Mesenchymal stem cell (in vitro differentiated cells and primary cell): Measurements from ENCODE around the gene LRRTM4.

ENCODE experiments used
- DNase-seq: peaks from one replicate; pipeline ENCODE4 v3.0.0-alpha.2; 2013
- H2AFZ ChIP-seq: one replicate; pipeline ENCODE4 v1.6.1; 2013; ENCODE audit warnings: low read depth, mild to moderate bottlenecking, control low read depth, inconsistent platforms, low read length, moderate library complexity
- H2AK5ac ChIP-seq: 2 replicates; pipeline ENCODE4 v1.6.1; 2013; ENCODE audit warnings: low read length, moderate library complexity, mild to moderate bottlenecking, inconsistent platforms; ENCODE audit not compliant: severe bottlenecking
- H2BK120ac ChIP-seq: one replicate; pipeline ENCODE4 v1.6.1; 2013; ENCODE audit warnings: low read depth, mild to moderate bottlenecking, inconsistent platforms, low read length, moderate library complexity
- H2BK12ac ChIP-seq, 2 experiments: one replicate each; pipeline ENCODE4 v1.6.1; 2013; ENCODE audit warnings: inconsistent platforms in 2 of 2, low read length in 2 of 2, mild to moderate bottlenecking in 2 of 2, moderate library complexity in 2 of 2, control low read depth in 1 of 2
- H2BK15ac ChIP-seq: one replicate; pipeline ENCODE4 v1.6.1; 2013; ENCODE audit warnings: mild to moderate bottlenecking, low read depth, inconsistent platforms; ENCODE audit not compliant: poor library complexity, severe bottlenecking
- H2BK5ac ChIP-seq: 2 replicates; pipeline ENCODE4 v1.6.1; 2013; ENCODE audit warnings: low read depth, mild to moderate bottlenecking, low read length, control low read depth, inconsistent platforms; ENCODE audit not compliant: poor library complexity, severe bottlenecking
- H3K14ac ChIP-seq, 2 experiments: one replicate each; pipeline ENCODE4 v1.6.1; 2013; ENCODE audit warnings: inconsistent platforms in 2 of 2, low read length in 2 of 2, control low read depth in 1 of 2, mild to moderate bottlenecking in 1 of 2, moderate library complexity in 1 of 2
- H3K18ac ChIP-seq, 2 experiments: one replicate each; pipeline ENCODE4 v1.6.1; 2013; ENCODE audit warnings: inconsistent platforms in 2 of 2, low read length in 2 of 2, control low read depth in 1 of 2, low read depth in 1 of 2, mild to moderate bottlenecking in 1 of 2
- H3K23ac ChIP-seq, 2 experiments: one replicate each; pipeline ENCODE4 v1.6.1; 2013; ENCODE audit warnings: inconsistent platforms in 2 of 2, low read length in 2 of 2, mild to moderate bottlenecking in 2 of 2, moderate library complexity in 2 of 2, control low read depth in 1 of 2
- H3K27ac ChIP-seq: 2 replicates; pipeline ENCODE4 v1.5.1; 2013; ENCODE audit warnings: mild to moderate bottlenecking, moderate library complexity, low read length, control low read depth, inconsistent platforms; ENCODE audit not compliant: poor library complexity, severe bottlenecking
- H3K27me3 ChIP-seq, 2 experiments: 2 replicates each; pipeline versions ENCODE4 v1.6.1 to v1.7.0; 2013; ENCODE audit warnings: low read length in 2 of 2, mild to moderate bottlenecking in 2 of 2, moderate library complexity in 2 of 2, control low read depth in 1 of 2, inconsistent platforms in 1 of 2; ENCODE audit not compliant: control insufficient read depth in 1 of 2, insufficient read depth in 1 of 2
- H3K36me3 ChIP-seq, 2 experiments: 2 replicates each; pipeline versions ENCODE4 v1.6.1 to v1.7.0; 2013; ENCODE audit warnings: low read length in 2 of 2, control low read depth in 1 of 2, inconsistent platforms in 1 of 2, low read depth in 1 of 2, mild to moderate bottlenecking in 1 of 2; ENCODE audit not compliant: insufficient read depth in 2 of 2, control insufficient read depth in 1 of 2
- H3K4ac ChIP-seq, 2 experiments: one replicate each; pipeline ENCODE4 v1.6.1; 2013; ENCODE audit warnings: inconsistent platforms in 2 of 2, low read length in 2 of 2, mild to moderate bottlenecking in 2 of 2, moderate library complexity in 2 of 2, control low read depth in 1 of 2, low read depth in 1 of 2
- H3K4me1 ChIP-seq: 2 replicates; pipeline ENCODE4 v1.6.1; 2013; ENCODE audit warnings: low read depth, low read length, control low read depth; ENCODE audit not compliant: control insufficient read depth, insufficient read depth
- H3K4me2 ChIP-seq: 2 replicates; pipeline ENCODE4 v1.6.1; 2013; ENCODE audit warnings: low read length, mild to moderate bottlenecking, inconsistent platforms; ENCODE audit not compliant: poor library complexity, severe bottlenecking
- H3K4me3 ChIP-seq, 2 experiments: 2 replicates each; pipeline versions ENCODE4 v1.5.1 to v1.7.0; 2013; ENCODE audit warnings: low read length in 2 of 2, mild to moderate bottlenecking in 2 of 2, control low read depth in 1 of 2, low read depth in 1 of 2; ENCODE audit not compliant: insufficient read depth in 1 of 2
- H3K79me1 ChIP-seq: replicated peaks from 2 replicates; pipeline ENCODE4 v1.6.1; 2013; ENCODE audit warnings: mild to moderate bottlenecking, control low read depth, low read length, inconsistent platforms; ENCODE audit not compliant: poor library complexity, severe bottlenecking
- H3K9ac ChIP-seq: 2 replicates; pipeline ENCODE4 v1.7.0; 2013; ENCODE audit warnings: mild to moderate bottlenecking, low read length, moderate library complexity
- H3K9me3 ChIP-seq: 2 replicates; pipeline ENCODE4 v1.7.0; 2013; ENCODE audit warnings: mild to moderate bottlenecking, low read length; ENCODE audit not compliant: control insufficient read depth
- H4K8ac ChIP-seq: one replicate; pipeline ENCODE4 v1.6.1; 2013; ENCODE audit warnings: inconsistent platforms, mild to moderate bottlenecking, low read length, moderate library complexity
- H4K91ac ChIP-seq: one replicate; pipeline ENCODE4 v1.6.1; 2013; ENCODE audit warnings: mild to moderate bottlenecking, low read length, inconsistent platforms
- WGBS: methylation state at CpG from one replicate; pipeline ENCODE4 v1.1.7; 2013; ENCODE audit warnings: mixed read lengths; 5-methylcytosine and 5-hydroxymethylcytosine counted together

Gene LRRTM4

GRCh38 chr2:77013953-77014352 lies 508.2 kb downstream of the LRRTM4 start:
- WGBS, result 100% methylated on average over 2 of the region's 2 CpGs
- no peak overlapping the region for H2AFZ ChIP-seq
- H2BK5ac ChIP-seq, result no peak overlapping the region

GRCh38 chr2:77013457-77013856 lies 508.7 kb downstream of the LRRTM4 start:
- DNase-seq, result no peak

More at GRCh38 chr2:77013953-77014352, 508.2 kb downstream of the LRRTM4 start:
- H3K36me3 ChIP-seq, result no peaks in the 10 kb centered on the region
- no peak for DNase-seq
- no peak overlapping the region for H4K91ac ChIP-seq
- H3K79me1 ChIP-seq, result no peaks in the 10 kb centered on the region
- no peak overlapping the region for H3K4me2 ChIP-seq
- H2BK12ac ChIP-seq, result no peak overlapping the region
- H3K4me3 ChIP-seq, result no peak overlapping the region
- no peaks in the 10 kb centered on the region for H3K27me3 ChIP-seq
- no peak overlapping the region for H2BK15ac ChIP-seq
- no peak overlapping the region for H2BK120ac ChIP-seq
- no peak overlapping the region for H3K18ac ChIP-seq
- H3K9ac ChIP-seq, result no peak overlapping the region
- H3K14ac ChIP-seq, result no peak overlapping the region
- no peaks in the 10 kb centered on the region for H3K4me1 ChIP-seq
- no peak overlapping the region for H2AK5ac ChIP-seq
- no peak overlapping the region for H3K27ac ChIP-seq
- no peak overlapping the region for H3K23ac ChIP-seq
- no peak overlapping the region for H3K4ac ChIP-seq
- peaks cover 8% of the 10 kb centered on the region for H3K9me3 ChIP-seq
- H4K8ac ChIP-seq, result no peak overlapping the region

GRCh38 chr2:77009307-77009706 lies 512.9 kb downstream of the LRRTM4 start:
- H3K9ac ChIP-seq, result no peak overlapping the region
- H3K4me3 ChIP-seq, result no peak overlapping the region
- H3K4me1 ChIP-seq, result no peaks in the 10 kb centered on the region
- H2BK12ac ChIP-seq, result no peak overlapping the region
- H3K9me3 ChIP-seq, result peaks cover 8% of the 10 kb centered on the region
- H3K23ac ChIP-seq, result no peak overlapping the region
- no peak overlapping the region for H3K27ac ChIP-seq
- WGBS, result 44% methylated on average over 2 of the region's 3 CpGs
- H3K4ac ChIP-seq, result no peak overlapping the region
- H2AFZ ChIP-seq, result no peak overlapping the region
- H3K14ac ChIP-seq, result no peak overlapping the region
- no peak overlapping the region for H4K8ac ChIP-seq
- no peak overlapping the region for H4K91ac ChIP-seq
- no peak overlapping the region for H2BK5ac ChIP-seq
- no peaks in the 10 kb centered on the region for H3K36me3 ChIP-seq
- no peak overlapping the region for H2AK5ac ChIP-seq
- peak; percentile 78 for DNase-seq
- no peaks in the 10 kb centered on the region for H3K79me1 ChIP-seq
- no peaks in the 10 kb centered on the region for H3K27me3 ChIP-seq
- H3K4me2 ChIP-seq, result no peak overlapping the region
- H3K18ac ChIP-seq, result no peak overlapping the region
- H2BK120ac ChIP-seq, result no peak overlapping the region
- H2BK15ac ChIP-seq, result no peak overlapping the region

More at GRCh38 chr2:77013457-77013856, 508.7 kb downstream of the LRRTM4 start:
- peaks cover 8% of the 10 kb centered on the region for H3K9me3 ChIP-seq
- H2AFZ ChIP-seq, result no peak overlapping the region
- no peak overlapping the region for H2BK15ac ChIP-seq
- no peak overlapping the region for H2AK5ac ChIP-seq
- H3K4me1 ChIP-seq, result no peaks in the 10 kb centered on the region
- H3K27ac ChIP-seq, result no peak overlapping the region
- H3K14ac ChIP-seq, result no peak overlapping the region
- no peak overlapping the region for H3K23ac ChIP-seq
- H3K36me3 ChIP-seq, result no peaks in the 10 kb centered on the region
- H2BK120ac ChIP-seq, result no peak overlapping the region
- no peak overlapping the region for H2BK12ac ChIP-seq
- H3K27me3 ChIP-seq, result no peaks in the 10 kb centered on the region
- WGBS, result 71% methylated on average over 1 of the region's 2 CpGs
- H4K8ac ChIP-seq, result no peak overlapping the region
- no peaks in the 10 kb centered on the region for H3K79me1 ChIP-seq
- H3K4me2 ChIP-seq, result no peak overlapping the region
- no peak overlapping the region for H2BK5ac ChIP-seq
- no peak overlapping the region for H3K4ac ChIP-seq
- no peak overlapping the region for H3K9ac ChIP-seq
- H3K4me3 ChIP-seq, result no peak overlapping the region
- H4K91ac ChIP-seq, result no peak overlapping the region
- H3K18ac ChIP-seq, result no peak overlapping the region

- H4K91ac ChIP-seq, result no peak overlapping the region
- H2BK15ac ChIP-seq, result no peak overlapping the region
- no peak overlapping the region for H3K9ac ChIP-seq
- H2BK5ac ChIP-seq, result no peak overlapping the region
- H2BK120ac ChIP-seq, result no peak overlapping the region
- no peak overlapping the region for H3K14ac ChIP-seq
- no peak overlapping the region for H4K8ac ChIP-seq
- H2BK12ac ChIP-seq, result no peak overlapping the region
- no peak overlapping the region for H3K27ac ChIP-seq
- DNase-seq, result no peak
- H3K27me3 ChIP-seq, result no peaks in the 10 kb centered on the region
- H3K4ac ChIP-seq, result no peak overlapping the region
- 0% methylated on average over 1 of the region's 1 CpG for WGBS
- H3K4me1 ChIP-seq, result no peaks in the 10 kb centered on the region
- no peaks in the 10 kb centered on the region for H3K36me3 ChIP-seq
- peaks cover 8% of the 10 kb centered on the region for H3K9me3 ChIP-seq
- H3K4me2 ChIP-seq, result no peak overlapping the region
- H2AK5ac ChIP-seq, result no peak overlapping the region
- no peak overlapping the region for H2AFZ ChIP-seq
- H3K18ac ChIP-seq, result no peak overlapping the region
- no peak overlapping the region for H3K4me3 ChIP-seq
- no peaks in the 10 kb centered on the region for H3K79me1 ChIP-seq
- no peak overlapping the region for H3K23ac ChIP-seq
These were observed 513.3 kb downstream of the LRRTM4 start for GRCh38 chr2:77008853-77009252.
